M059J (cell line): Measurements from ENCODE around the gene FFAR3. TPM values are rescaled to one million over a fixed set of nuclear protein-coding genes. Genes with fewer than 3 reads are reported as not detected.

ENCODE experiments used
- DNase-seq: peaks from one replicate; pipeline ENCODE4 v3.0.0-alpha.2; 2012; ENCODE audit warnings: low read depth
- total RNA-seq: library from RNA; depleted of rRNA; stranded (reverse); fragments of >200 nt; shearing (Covaris generic); gene quantifications from 2 replicates; pipeline ENCODE4 v1.2.3, GENCODE V29; 2014

The FFAR3 gene
- total RNA-seq, 1 experiment from 2014 or later, result not detected

DNA sequence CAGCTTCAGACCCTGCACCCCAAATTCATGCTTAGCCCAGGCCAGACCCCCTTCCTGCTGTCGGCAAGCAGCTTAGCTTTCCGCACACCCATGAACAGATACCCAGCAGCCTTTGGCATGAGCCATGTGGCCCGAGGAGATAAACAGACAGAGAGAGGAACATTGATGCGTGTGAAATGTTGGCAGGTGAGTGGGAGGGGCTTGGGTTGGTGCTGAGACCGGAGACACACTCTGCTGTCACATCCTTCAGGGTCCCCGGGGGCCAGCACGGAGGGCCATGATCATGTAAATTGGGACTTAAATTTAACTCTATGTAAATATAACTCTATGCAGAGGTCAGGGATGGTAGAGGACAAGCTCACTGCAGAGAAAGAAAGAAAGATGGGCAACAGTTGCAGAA is 27.8 kb upstream of the FFAR3 start:
- DNase-seq, result no peak

DNA sequence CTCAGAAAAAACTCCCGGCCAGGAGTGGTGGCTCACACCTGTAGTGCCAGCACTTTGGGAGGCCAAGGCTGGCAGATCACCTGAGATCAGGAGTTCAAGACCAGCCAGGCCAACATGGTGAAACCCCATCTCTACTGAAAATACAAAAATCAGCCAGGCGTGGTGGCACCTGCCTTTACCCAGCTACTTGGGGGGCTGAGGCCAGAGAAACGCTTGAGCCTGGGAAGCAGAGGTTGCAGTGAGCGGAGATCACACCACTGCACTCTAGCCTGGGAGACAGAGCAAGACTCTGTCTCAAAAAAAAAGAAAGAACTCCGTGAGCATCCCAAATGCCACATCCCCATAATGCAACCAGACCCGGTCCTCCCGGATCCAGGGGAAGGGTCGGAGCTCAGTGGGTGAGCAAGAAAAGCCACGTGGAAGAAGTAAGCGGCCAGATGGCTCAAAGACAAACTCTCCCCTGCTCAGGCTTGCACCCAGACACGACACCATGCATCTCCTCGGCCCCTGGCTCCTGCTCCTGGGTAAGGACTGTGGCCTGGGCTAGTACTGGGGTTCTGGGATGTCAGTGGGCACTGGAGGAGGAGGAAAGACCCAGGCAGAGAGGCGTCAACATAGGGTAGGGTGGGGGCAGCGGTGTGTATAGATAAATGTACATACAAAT is 26.6 kb upstream of the FFAR3 start:
- no peak for DNase-seq

DNA sequence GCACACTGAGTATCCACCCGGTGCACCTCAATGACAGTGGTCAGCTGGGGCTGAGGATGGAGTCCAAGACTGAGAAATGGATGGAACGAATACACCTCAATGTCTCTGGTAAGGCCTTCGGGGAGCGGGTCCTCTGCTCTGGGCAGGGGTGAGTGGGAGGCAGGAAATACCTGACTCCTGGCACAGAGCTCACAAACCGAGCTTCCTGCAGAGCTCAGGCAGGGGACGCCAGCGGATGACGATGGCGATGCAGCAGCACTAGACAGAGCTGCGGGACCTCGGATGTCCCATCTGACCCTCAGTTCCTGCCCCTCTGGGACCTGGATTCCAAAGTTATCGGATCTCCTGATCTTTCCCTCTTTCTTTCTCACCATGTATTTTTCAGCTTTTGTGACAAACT is 25.4 kb upstream of the FFAR3 start:
- DNase-seq, result no peak

DNA sequence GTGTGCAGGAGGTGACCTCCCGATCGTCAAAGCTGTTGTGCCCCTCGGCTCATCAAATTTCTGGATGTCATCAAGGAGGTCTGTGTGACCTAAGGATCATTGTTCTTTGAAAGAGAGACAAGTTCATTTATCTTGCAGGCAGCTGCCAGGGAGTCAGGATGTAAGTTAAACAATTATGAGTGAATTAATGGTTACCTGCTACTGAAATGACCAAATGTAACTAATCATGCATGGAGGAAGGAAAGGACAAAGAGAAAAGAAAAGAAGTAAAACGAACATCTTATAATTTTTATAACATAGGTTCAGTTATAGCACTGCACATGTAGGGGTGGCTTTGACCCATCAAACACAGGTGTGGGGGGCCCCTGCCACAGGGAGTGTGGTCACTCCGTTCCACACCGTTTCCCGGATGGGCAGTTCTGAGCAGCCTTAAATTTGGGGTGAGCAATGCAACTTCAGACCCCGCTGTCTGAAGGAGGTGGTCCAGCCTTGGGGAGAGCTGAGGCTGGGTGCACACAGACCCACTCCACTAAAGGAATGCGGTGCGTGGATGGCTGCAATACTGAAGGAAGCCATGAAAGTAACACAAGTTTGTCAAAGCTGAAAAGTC is 24.0 kb upstream of the FFAR3 start:
- DNase-seq, result no peak

DNA sequence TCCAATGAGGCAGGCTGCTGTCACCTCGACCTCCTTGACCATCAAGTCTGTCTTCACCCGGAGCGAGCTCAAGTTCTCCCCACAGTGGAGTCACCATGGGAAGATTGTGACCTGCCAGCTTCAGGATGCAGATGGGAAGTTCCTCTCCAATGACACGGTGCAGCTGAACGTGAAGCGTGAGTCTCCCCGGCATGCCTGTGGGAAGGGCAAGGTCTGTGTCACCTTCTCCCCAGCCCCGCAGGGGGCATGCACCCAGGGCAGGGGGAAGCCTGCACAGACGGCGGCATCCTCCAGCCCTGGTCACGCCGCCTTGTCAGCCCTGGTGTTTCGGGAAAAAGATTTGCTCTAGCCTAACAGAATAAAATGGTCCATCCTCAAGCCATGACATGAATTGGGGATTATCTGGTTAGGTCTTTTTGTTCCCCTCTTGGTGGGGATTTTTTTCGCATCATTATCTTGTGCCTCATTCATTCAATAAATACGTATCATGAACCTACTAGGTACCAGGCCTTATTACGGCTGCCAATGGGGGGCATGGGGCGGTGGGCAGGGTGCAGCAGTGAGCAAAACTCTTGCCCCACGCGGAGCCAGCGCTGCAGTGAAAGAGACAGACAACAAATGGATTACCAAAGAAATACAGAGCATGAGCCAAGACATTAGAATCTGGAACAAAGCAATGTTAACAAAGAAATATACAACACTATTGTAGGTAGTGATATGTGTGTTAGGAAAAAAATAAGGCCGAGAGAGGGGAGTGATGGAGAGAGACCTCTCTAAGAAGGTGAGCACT is 21.9 kb upstream of the FFAR3 start:
- no peak for DNase-seq

DNA sequence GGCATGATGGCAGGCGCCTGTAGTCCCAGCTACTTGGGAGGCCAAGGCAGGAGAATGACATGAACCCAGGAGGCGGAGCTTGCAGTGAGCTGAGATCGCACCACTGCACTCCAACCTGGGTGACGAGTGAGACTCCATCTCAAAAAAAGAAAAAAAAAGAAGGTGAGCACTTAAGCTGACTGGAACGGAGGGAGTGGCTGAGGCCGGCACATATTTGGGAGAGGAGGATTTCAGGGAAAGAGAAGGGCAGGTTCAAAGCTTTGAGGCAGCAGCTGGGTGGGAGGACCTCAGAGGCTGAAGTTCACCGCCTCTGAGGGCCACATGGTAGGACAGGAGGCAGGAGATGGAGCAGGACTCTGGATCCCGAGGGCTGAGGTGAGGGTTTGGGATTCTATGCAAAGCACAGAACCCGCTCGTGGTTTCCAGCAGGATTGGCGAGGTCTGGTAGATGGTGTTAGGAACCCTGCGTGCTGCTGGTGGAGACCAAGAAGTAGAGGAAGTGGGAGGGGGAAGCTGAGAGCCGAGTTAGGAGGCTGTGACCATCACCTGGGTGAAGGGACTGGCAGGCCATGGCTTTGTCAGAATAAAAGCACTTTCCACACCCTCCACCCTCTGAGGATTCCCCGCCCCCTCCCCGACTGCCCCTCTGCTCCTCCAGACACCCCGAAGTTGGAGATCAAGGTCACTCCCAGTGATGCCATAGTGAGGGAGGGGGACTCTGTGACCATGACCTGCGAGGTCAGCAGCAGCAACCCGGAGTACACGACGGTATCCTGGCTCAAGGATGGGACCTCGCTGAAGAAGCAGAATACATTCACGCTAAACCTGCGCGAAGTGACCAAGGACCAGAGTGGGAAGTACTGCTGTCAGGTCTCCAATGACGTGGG is 20.9 kb upstream of the FFAR3 start:
- DNase-seq, result no peak

DNA sequence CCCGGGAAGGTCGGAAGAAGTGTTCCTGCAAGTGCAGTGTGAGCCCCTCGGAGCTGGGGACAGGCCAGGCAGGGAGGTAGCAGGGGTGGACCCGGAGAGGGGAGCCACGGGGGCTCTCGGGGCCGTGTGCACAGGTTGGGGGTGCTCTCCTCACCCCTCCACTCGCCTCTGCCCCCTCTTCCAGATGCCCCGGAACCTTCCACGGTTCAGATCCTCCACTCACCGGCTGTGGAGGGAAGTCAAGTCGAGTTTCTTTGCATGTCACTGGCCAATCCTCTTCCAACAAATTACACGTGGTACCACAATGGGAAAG is 20.3 kb upstream of the FFAR3 start:
- DNase-seq, result no peak

DNA sequence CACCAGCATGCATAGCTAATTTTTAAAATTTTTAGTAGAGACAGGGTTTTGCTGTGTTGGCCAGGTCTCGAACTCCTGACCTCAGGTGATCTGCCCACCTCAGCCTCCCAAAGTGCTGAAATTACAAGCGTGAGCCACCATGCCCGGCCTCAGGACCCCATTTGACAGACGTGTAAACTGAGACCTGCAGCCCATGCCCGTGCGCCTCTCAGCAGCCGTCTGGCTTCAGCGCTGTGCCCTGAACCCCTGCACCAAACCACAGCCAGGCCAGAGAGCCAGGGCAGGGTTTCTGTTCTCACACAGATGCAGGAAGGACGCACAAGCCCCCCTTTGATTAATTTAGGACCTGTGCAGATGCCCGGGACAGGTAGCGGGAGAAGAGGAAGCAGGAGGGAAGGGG is 17.8 kb upstream of the FFAR3 start:
- DNase-seq, result no peak

DNA sequence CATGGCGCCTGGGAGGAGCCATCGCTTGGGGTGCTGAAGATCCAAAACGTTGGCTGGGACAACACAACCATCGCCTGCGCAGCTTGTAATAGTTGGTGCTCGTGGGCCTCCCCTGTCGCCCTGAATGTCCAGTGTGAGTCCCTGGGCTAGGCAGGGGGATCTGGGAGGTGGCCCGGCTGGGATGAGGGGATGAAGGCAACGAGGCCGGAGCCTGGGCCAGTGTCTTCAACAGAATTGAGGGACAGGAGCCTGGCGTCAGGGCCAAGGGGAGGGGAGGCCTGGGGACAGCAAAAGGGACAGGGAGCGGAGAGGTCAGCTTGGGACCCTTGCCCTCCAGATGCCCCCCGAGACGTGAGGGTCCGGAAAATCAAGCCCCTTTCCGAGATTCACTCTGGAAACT is 17.3 kb upstream of the FFAR3 start:
- no peak for DNase-seq

DNA sequence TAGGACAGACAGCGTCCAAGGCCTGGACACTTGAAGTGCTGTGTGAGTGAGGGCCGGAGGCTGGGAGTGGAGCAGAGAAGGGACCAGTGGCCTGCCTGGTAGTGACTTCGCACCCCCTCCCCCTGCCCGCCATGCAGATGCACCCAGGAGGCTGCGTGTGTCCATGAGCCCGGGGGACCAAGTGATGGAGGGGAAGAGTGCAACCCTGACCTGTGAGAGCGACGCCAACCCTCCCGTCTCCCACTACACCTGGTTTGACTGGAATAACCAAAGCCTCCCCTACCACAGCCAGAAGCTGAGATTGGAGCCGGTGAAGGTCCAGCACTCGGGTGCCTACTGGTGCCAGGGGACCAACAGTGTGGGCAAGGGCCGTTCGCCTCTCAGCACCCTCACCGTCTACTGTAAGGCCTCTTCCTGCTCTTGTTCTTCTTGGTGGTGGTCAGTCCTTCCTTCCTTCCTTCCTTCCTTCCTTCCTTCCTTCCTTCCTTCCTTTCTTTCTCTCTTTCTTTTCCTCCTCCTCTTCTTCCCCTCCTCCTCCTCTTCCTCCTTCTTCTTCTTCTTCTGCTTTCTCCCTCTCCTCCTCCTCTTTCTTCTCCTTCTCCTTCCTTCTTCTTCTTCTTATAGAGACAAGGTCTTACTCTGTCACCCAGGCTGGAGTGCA is 16.6 kb upstream of the FFAR3 start:
- no peak for DNase-seq

DNA sequence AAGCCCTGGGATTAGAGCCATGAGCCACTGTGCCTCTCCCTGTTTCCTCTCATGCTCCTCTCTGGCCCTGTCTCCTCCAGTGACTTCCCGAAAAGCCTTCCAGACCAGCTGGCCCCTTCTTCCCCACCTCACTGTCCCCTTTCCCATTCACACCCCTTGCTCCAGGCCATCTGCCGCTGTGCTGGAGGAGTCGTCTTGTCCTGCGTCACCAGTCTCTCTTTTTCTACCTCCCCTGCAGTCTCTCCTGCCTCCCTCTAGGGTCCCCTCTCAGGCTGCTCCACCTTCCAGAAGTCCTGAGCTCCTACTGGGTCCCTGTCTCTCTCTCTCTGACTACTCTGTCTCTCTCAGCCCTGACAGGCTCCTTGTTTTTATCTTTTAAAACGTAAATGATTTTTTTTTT is 15.8 kb upstream of the FFAR3 start:
- DNase-seq, result no peak

DNA sequence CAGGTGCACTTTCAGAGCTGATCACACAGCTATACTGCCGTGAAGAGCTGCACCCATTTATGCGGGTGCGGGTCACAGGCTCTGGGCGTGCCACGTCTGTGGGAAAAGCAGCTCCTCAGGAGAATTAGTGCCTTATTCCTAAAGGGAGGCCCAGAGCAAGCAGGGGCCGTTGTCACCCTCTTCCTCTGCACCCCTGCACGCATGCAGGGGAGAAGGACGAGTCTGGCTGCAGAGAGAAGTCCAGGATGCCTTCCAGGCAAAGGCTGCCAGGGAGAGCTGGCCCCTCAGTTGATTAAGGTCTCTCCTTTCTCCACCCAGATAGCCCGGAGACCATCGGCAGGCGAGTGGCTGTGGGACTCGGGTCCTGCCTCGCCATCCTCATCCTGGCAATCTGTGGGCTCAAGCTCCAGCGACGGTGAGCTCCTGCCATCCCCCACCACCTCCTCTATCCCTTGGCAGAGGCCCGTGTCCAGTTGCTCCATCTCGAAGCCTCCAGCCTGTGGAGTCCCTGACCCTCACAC is 13.7 kb upstream of the FFAR3 start:
- no peak for DNase-seq

DNA sequence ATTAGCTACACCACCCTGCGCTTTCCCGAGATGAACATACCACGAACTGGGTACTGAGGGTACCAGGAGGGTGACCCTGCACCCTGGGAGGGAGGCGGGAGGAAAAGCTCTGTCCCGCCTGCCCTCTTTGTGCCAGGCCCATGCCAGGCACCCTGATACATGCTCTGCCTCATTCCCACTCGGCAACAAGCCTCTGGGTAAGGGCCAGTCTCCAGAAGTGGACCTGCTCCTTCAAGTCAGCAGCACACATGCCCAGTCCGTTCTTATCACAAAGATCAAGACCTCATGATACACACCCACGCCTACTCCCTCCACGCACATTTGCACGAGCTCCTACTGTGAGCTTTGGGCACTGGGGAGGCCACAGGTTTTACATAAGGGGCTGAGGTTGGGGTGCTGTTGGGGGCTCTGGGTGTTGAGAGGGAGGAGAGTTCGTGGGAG is 12.6 kb upstream of the FFAR3 start:
- no peak for DNase-seq

DNA sequence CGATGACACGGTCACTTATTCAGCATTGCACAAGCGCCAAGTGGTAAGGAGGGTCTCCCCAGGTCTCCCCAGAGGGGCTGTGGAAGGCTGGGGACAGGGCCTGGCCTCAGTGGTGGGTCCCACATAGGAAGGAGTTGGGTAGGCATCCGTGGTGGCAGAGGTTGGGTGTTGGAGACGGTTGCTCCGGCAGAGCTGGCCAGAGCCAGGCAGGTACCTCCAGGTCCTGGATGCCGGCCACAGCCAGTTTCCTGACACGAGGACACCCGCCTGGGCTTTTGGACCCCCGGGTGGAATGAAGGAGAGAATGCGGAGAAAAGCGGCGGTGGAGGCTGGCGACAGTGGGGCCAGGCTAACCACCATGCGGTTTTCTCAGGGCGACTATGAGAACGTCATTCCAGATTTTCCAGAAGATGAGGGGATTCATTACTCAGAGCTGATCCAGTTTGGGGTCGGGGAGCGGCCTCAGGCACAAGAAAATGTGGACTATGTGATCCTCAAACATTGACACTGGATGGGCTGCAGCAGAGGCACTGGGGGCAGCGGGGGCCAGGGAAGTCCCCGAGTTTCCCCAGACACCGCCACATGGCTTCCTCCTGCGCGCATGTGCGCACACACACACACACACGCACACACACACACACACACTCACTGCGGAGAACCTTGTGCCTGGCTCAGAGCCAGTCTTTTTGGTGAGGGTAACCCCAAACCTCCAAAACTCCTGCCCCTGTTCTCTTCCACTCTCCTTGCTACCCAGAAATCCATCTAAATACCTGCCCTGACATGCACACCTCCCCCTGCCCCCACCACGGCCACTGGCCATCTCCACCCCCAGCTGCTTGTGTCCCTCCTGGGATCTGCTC is 11.8 kb upstream of the FFAR3 start:
- DNase-seq, result no peak

DNA sequence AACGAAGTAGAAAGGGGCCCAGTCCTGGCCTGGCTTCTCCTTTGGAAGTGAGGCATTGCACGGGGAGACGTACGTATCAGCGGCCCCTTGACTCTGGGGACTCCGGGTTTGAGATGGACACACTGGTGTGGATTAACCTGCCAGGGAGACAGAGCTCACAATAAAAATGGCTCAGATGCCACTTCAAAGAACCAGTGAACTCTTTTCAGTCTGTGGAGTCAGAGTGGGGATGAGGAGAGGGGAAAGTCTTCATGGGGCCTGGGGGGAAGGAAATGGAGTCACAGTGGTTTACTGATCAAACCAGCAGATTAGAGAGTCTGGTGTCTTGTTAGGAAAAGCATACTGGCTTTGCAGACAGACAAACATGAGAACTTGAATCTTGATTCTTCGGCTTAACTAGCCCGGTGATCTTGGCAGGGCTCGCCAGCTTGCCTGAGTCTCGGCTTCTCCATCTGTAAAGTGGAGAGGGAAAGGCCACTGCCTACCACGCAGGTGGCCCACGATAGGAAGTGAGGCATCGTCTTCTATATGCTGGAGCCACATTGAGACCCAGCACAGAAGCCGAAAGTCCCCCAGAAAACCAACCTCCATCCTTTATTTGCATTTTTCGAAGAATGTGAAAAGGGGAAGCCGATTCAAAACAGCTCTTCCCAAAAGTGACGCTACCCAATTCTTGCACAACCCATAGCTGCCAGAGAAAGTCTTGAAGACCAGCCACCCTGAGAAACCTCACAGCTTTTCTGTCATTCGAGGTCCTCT is 10.9 kb upstream of the FFAR3 start, which contains the start of gene FFAR1:
Gene FFAR1 (plus strand): TSS at position 732 of the 759 bp plus-strand sequence. CDS start 3,650 bp downstream, outside the sequence.
- DNase-seq, result peak; percentile 27

DNA sequence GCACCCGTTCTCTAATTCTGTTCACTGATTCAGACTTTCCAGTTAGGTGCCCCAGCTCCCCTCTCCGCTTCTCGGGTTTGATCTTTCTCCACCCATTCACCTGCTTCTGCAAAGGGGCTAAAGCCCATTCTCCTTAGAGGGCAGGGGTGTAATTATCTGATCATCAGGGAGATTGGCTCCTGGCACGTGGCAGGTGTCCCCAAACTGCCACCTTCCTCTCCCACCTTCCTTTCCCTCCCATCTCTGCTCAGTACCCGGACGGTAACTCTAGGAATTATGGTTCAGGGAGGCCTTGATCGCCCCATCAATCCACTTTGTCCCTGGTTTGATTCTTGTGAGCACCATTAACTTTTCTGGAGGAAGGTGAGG is 10.3 kb upstream of the FFAR3 start:
- no peak for DNase-seq

DNA sequence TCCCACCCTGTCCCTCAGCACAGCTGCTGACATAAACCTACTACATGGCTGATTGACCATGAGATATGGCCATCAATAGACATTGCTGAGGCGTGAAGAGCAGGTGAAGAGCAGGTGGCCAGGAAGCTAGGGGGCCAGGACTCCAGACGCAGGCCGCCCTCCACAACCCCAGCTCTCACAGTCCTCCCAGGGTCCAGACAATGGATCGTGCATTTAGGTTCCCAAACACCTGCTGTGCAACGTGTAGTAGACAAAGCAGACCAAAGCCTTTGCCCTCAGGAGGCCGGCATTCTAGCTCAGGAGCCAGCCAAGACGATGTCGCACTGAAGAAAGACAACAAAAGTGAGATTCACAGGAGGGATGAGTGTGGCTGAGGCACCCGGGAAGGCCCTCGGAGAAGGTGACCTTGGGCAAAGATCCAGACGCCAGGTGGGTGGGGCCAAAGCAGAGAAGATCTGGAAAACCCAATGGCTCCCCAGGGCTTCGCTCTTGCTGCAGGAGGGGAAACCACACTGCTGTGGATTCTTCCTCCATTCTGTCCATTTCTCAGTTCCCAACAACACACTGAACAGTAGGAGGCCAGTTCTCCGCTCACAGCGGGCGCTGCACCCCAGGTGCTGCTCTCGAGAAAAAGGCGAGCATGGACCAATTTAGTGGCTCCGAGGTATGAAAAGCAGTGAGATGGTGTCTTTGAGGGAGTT is 9.2 kb upstream of the FFAR3 start:
- DNase-seq, result no peak

DNA sequence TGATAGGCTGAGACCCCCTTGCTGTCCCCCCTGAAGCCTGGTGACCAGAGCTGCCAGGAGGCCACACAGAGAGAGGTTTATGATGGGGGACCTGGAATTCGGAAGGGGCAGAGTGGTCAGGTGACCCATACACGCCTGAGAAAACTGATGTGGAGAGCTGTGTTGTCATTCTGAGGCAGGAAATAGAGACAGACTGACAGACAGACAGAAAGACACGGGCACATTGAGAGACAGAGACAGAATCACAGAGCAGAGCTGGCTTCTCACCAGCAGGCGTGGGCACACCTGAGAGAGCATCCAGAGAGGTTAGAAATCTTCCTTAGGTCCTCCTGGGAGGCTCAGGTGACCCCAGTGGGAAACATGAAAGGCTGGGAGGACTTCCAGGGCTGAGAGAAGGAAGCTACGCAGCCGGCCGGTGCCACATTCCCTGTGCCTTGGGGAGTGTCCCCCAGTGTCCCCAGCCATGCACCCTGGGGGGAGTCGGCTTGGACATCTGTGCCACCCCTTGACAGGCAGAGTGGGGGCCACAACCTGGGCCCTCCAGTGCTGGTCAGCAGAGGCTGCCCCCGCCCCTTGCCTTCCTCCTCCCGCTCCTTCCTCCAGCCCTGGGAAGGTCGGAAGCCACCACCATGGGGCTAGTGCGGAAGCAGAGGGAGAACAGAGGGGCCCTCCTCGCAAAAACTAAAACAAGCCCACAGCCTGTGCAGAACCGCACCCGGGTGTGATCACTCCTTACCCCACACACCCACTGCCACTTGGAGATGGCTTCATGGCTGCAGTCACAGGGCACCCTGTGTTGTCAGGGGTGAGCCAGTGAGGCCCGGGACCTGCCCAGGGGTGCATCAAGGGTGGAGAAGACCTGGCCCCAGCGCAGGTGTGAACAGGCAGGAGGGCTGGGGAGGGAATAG is 8.4 kb upstream of the FFAR3 start:
- DNase-seq, result no peak
